Natural killer cell (primary cell): ENCODE results near the gene IRX1. TPM values are rescaled to one million over a fixed set of nuclear protein-coding genes. Genes with fewer than 3 reads are reported as not detected.

Source experiments
- ATAC-seq, 3 donors: fragments of 150-1000 bp in 2 of 3; fragments of 200-7000 bp in 1 of 3; cut with Tn5 transposase; 1 replicate in 1 of 3; 2 replicates in 2 of 3; pipeline ENCODE4 v1.10.0; 2021; ENCODE audit warnings: mild to moderate bottlenecking in 2 of 3, moderate library complexity in 2 of 3
- DNase-seq, 2 donors: peaks; one replicate each; pipeline versions ENCODE4 v3.0.0 to v3.0.0-alpha.2; 2013 to 2021; ENCODE audit warnings: mixed read lengths in 1 of 2
- H3K27ac ChIP-seq: one replicate; pipeline ENCODE4 v1.5.1; 2013; ENCODE audit warnings: mild to moderate bottlenecking, low read length
- H3K27me3 ChIP-seq: one replicate; pipeline ENCODE4 v1.6.1; 2013; ENCODE audit warnings: low read length; ENCODE audit not compliant: control insufficient read depth, insufficient read depth
- H3K36me3 ChIP-seq: one replicate; pipeline ENCODE4 v1.6.1; 2013; ENCODE audit warnings: low read length; ENCODE audit not compliant: control insufficient read depth, insufficient read depth
- H3K4me1 ChIP-seq: one replicate; pipeline ENCODE4 v1.6.1; 2013; ENCODE audit warnings: low read length; ENCODE audit not compliant: control insufficient read depth, insufficient read depth
- H3K4me3 ChIP-seq: one replicate; pipeline ENCODE4 v1.5.1; 2013; ENCODE audit warnings: low read length
- H3K9me3 ChIP-seq: one replicate; pipeline ENCODE4 v1.6.1; 2013; ENCODE audit warnings: low read length; ENCODE audit not compliant: control insufficient read depth, insufficient read depth
- H3K27ac Mint-ChIP-seq, 2 donors: one replicate each; pipeline ENCODE4 v1.8.0; 2022; ENCODE audit warnings: mild to moderate bottlenecking in 2 of 2, mixed read lengths in 2 of 2, moderate library complexity in 1 of 2
- H3K27me3 Mint-ChIP-seq, 2 donors: one replicate each; pipeline ENCODE4 v1.8.0; 2022; ENCODE audit warnings: low read depth in 2 of 2, mixed read lengths in 2 of 2
- H3K36me3 Mint-ChIP-seq: one replicate; pipeline ENCODE4 v1.8.0; 2022; ENCODE audit warnings: mixed read lengths
- H3K4me1 Mint-ChIP-seq, 2 donors: one replicate each; pipeline ENCODE4 v1.8.0; 2022; ENCODE audit warnings: mixed read lengths in 2 of 2
- H3K4me3 Mint-ChIP-seq: one replicate; pipeline ENCODE4 v1.8.0; 2022; ENCODE audit warnings: mild to moderate bottlenecking, moderate library complexity, mixed read lengths
- H3K9me3 Mint-ChIP-seq, 2 donors: one replicate each; pipeline ENCODE4 v1.8.0; 2022; ENCODE audit warnings: mixed read lengths in 2 of 2
- CTCF ChIP-seq: fragments of 200-600 bp; IDR thresholded peaks from one replicate; pipeline ENCODE4 v1.8.0; 2022; ENCODE audit warnings: antibody characterized with exemption
- WGBS: methylation state at CpG from one replicate; pipeline ENCODE4 v1.1.7; 2013; ENCODE audit warnings: missing lambda C conversion rate; ENCODE audit not compliant: insufficient coverage; 5-methylcytosine and 5-hydroxymethylcytosine counted together
- intact Hi-C: fragments of 100-400 bp; cut with micrococcal nuclease; formaldehyde crosslinking; loops from one replicate; pipeline ENCODE4 v1.14.2; 2022
- total RNA-seq, 4 donors: library from RNA; stranded (reverse); fragments of 120-200 nt in 1 of 4; gene quantifications; one replicate each; pipeline versions ENCODE4 v1.2.3 to v1.2.4, GENCODE V29; 2013 to 2022

The IRX1 gene
- total RNA-seq, 3 donors from 2014 or later (not counting 1 experiment from before 2014, with no cell fraction given), result not detected

GRCh38 chr5:3594510-3595005 lies 1.1 kb upstream of the IRX1 start:
- Histone ChIP-seq H3K27ac (no peak overlapping the region), H3K9me3 (no peaks in the 10 kb centered on the region), H3K27me3 (peaks cover 35% of the 10 kb centered on the region), H3K4me3 (no peak overlapping the region), H3K36me3 (no peaks in the 10 kb centered on the region), H3K4me1 (no peaks in the 10 kb centered on the region)
- no peak overlapping the region for H3K27ac Mint-ChIP-seq
- no peak for ATAC-seq
- 5% methylated on average over 52 of the region's 52 CpGs for WGBS
- H3K36me3 Mint-ChIP-seq, result no peaks in the 10 kb centered on the region
- no peak for DNase-seq
- H3K27me3 Mint-ChIP-seq, result peaks cover 52 to 54% of the 10 kb centered on the region in 2 donors
- intact Hi-C loops, result no loop called here
- H3K9me3 Mint-ChIP-seq, result no peaks in the 10 kb centered on the region
- peak overlapping the region; percentile 38 for H3K4me3 Mint-ChIP-seq
- no peak for TF ChIP-seq CTCF
- peaks cover 0 to 7% of the 10 kb centered on the region in 2 donors for H3K4me1 Mint-ChIP-seq

DNA sequence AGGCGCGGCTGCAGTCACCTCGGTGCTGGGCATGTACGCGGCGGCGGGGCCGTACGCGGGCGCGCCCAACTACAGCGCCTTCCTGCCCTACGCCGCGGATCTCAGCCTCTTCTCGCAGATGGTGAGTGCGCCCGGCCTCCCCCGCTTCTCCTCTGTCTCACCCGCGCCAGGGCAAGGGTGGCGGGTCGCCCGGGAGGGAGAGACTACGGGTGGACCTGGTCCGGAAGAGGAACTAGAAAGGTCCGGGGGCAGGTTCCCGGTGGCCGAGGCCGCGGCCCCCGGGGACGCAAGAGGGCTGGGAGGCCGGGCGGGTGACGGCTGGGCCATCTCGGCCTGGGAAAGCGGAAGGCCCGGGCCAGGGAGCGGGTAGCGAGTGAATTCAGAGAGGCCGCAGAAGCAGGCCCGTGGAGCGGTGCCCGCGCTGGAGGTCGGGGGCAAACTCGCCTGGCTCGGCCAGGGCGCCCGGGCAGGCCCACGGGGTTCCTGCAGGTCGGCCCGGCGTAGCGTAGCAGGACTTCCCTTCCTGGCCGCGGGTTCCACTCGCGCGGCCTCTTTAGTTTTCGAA lies 711 bp downstream of the IRX1 start:
- Histone ChIP-seq H3K4me1 (no peaks in the 10 kb centered on the region), H3K27ac (no peak overlapping the region), H3K4me3 (no peak overlapping the region), H3K9me3 (no peaks in the 10 kb centered on the region), H3K36me3 (no peaks in the 10 kb centered on the region), H3K27me3 (peaks cover 36% of the 10 kb centered on the region)
- intact Hi-C loops, result no loop called here
- ATAC-seq (no peak), DNase-seq (no peak)
- Mint-ChIP-seq H3K4me3 (peak overlapping the region; percentile 49), H3K36me3 (peaks cover 5% of the 10 kb centered on the region), H3K27ac (no peak overlapping the region), H3K27me3 (peaks cover 43 to 44% of the 10 kb centered on the region in 2 donors), H3K9me3 (no peaks in the 10 kb centered on the region), H3K4me1 (peaks cover 4 to 11% of the 10 kb centered on the region in 2 donors)
- WGBS, result 7% methylated on average over 63 of the region's 63 CpGs
- TF ChIP-seq CTCF, result no peak

GRCh38 chr5:3596857-3597166 lies 1.2 kb downstream of the IRX1 start:
- no peaks in the 10 kb centered on the region for H3K4me1 ChIP-seq
- H3K27ac Mint-ChIP-seq, result no peak overlapping the region
- DNase-seq (no peak), ATAC-seq (no peak)
- no peak overlapping the region for H3K4me3 ChIP-seq
- no peaks in the 10 kb centered on the region for H3K9me3 ChIP-seq
- peaks cover 10% of the 10 kb centered on the region for H3K36me3 Mint-ChIP-seq
- intact Hi-C loops, result no loop called here
- no peaks in the 10 kb centered on the region for H3K9me3 Mint-ChIP-seq
- H3K4me3 Mint-ChIP-seq, result no peak overlapping the region
- H3K4me1 Mint-ChIP-seq, result peaks cover 8 to 16% of the 10 kb centered on the region in 2 donors
- WGBS, result 12% methylated on average over 7 of the region's 7 CpGs
- H3K27me3 ChIP-seq, result peaks cover 40% of the 10 kb centered on the region
- no peaks in the 10 kb centered on the region for H3K36me3 ChIP-seq
- no peak overlapping the region for H3K27ac ChIP-seq
- peaks cover 48 to 49% of the 10 kb centered on the region in 2 donors for H3K27me3 Mint-ChIP-seq
- TF ChIP-seq CTCF, result no peak
